HG03457 (cell line): Measurements from ENCODE around the gene FAT4.

Experiments
- ATAC-seq: cut with Tn5 transposase; IDR thresholded peaks from one replicate; pipeline ENCODE4 v1.9.1; 2021; ENCODE audit warnings: moderate number of reproducible peaks; ENCODE audit not compliant: unreplicated experiment

Gene FAT4

GRCh38 chr4:125314676-125315575 lies at the start of gene FAT4:
Gene FAT4, plus strand, starts transcription at chr4:125314955. Its CDS starts 1,457 bp downstream, at chr4:125316412.
- ATAC-seq, result peak; percentile 67

GRCh38 chr4:125265846-125266245 lies 48.9 kb upstream of the FAT4 start:
- ATAC-seq, result no peak

GRCh38 chr4:125266901-125267604 lies 47.7 kb upstream of the FAT4 start:
- ATAC-seq, result no peak

- no peak for ATAC-seq
Measured at GRCh38 chr4:125267630-125268029, 47.1 kb upstream of the FAT4 start.

GRCh38 chr4:125268068-125268755 lies 46.5 kb upstream of the FAT4 start:
- ATAC-seq, result no peak

GRCh38 chr4:125276811-125277210 lies 37.9 kb upstream of the FAT4 start:
- no peak for ATAC-seq

- no peak for ATAC-seq
Measured at GRCh38 chr4:125277790-125278189, 37.0 kb upstream of the FAT4 start.

GRCh38 chr4:125280892-125281403 lies 33.8 kb upstream of the FAT4 start:
- no peak for ATAC-seq

GRCh38 chr4:125283707-125284279 lies 31.0 kb upstream of the FAT4 start:
- ATAC-seq, result no peak

- no peak for ATAC-seq
Measured at GRCh38 chr4:125297116-125297515, 17.6 kb upstream of the FAT4 start.

GRCh38 chr4:125303058-125303457 lies 11.7 kb upstream of the FAT4 start:
- no peak for ATAC-seq

GRCh38 chr4:125303821-125304220 lies 10.9 kb upstream of the FAT4 start:
- no peak for ATAC-seq

GRCh38 chr4:125306112-125306511 lies 8.6 kb upstream of the FAT4 start:
- no peak for ATAC-seq

GRCh38 chr4:125306533-125306932 lies 8.2 kb upstream of the FAT4 start:
- ATAC-seq, result no peak

- ATAC-seq, result no peak
Measured at GRCh38 chr4:125311503-125311902, 3.3 kb upstream of the FAT4 start.

- ATAC-seq, result peak; percentile 59
Measured at GRCh38 chr4:125313497-125313896, 1.3 kb upstream of the FAT4 start.

GRCh38 chr4:125313989-125314667 lies 627 bp upstream of the FAT4 start:
- ATAC-seq, result no peak

- no peak for ATAC-seq
Measured at GRCh38 chr4:125315576-125316400, 1.0 kb downstream of the FAT4 start.

GRCh38 chr4:125316401-125316790 lies 1.6 kb downstream of the FAT4 start:
- ATAC-seq, result no peak
